ENCODE results near the gene CFAP100.

DNA sequence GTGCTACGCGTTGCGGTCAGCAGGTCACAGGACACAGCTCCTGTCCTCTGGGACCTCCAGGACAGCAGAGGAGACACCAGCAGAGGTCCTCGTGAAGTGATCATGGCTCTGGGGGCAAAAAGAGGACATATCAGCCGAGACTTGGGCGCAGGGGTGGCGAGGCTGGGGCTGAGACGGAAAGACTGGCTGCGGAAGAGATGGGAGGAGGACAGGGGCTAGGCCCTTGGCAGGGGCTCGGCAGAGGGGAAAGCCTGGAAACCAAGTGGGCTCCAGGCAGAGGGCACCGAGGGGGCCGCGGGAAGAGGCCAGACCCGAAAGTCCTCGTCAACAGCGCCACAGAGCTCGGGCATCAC is 4.9 kb upstream of the CFAP100 start:
- TF ChIP-seq EP300 (IDR thresholded peaks at IDR 0.05), result no peak
- TF ChIP-seq, protein P1, sequence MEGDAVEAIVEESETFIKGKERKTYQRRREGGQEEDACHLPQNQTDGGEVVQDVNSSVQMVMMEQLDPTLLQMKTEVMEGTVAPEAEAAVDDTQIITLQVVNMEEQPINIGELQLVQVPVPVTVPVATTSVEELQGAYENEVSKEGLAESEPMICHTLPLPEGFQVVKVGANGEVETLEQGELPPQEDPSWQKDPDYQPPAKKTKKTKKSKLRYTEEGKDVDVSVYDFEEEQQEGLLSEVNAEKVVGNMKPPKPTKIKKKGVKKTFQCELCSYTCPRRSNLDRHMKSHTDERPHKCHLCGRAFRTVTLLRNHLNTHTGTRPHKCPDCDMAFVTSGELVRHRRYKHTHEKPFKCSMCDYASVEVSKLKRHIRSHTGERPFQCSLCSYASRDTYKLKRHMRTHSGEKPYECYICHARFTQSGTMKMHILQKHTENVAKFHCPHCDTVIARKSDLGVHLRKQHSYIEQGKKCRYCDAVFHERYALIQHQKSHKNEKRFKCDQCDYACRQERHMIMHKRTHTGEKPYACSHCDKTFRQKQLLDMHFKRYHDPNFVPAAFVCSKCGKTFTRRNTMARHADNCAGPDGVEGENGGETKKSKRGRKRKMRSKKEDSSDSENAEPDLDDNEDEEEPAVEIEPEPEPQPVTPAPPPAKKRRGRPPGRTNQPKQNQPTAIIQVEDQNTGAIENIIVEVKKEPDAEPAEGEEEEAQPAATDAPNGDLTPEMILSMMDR (IDR thresholded peaks at IDR 0.05), result no peak

Measured in tibial nerve (tissue), 4 donors.